Breast epithelium (tissue), 4 donors: ENCODE measurements around the gene ATP6V0E2. TPM values are rescaled to one million over a fixed set of nuclear protein-coding genes. Genes with fewer than 3 reads are reported as not detected.

Source experiments
- DNase-seq, 2 donors: peaks; one replicate each; pipeline ENCODE4 v3.0.0-alpha.2; 2019; ENCODE audit warnings: low spot score in 2 of 2
- H3K27ac ChIP-seq, 2 donors: fragments of 200-600 bp; sonication (generic) in 1 of 2; one replicate each; pipeline ENCODE4 v1.5.1; 2016 to 2019; ENCODE audit warnings: mild to moderate bottlenecking in 1 of 2
- H3K27me3 ChIP-seq, 2 donors: fragments of 200-600 bp; sonication (generic) in 1 of 2; one replicate each; pipeline versions ENCODE4 v1.5.1 to v1.6.0; 2017 to 2019; ENCODE audit warnings: control low read depth in 1 of 2, mild to moderate bottlenecking in 1 of 2
- H3K36me3 ChIP-seq: fragments of 200-600 bp; one replicate; pipeline ENCODE4 v1.5.1; 2019
- H3K4me1 ChIP-seq, 2 donors: fragments of 200-600 bp; sonication (generic); one replicate each; pipeline ENCODE4 v1.5.1; 2016 to 2019; ENCODE audit warnings: control low read depth in 1 of 2
- H3K4me3 ChIP-seq, 3 donors: fragments of 200-600 bp; sonication (generic); 1 replicate in 2 of 3; 2 replicates in 1 of 3; pipeline ENCODE4 v1.5.1; 2016 to 2019; ENCODE audit warnings: mild to moderate bottlenecking in 3 of 3, moderate library complexity in 2 of 3
- H3K9me3 ChIP-seq, 2 donors: fragments of 200-600 bp; sonication (generic) in 1 of 2; one replicate each; pipeline ENCODE4 v1.5.1; 2016 to 2019; ENCODE audit warnings: control low read depth in 1 of 2
- CTCF ChIP-seq, 3 donors: fragments of 450-650 bp; IDR thresholded peaks; one replicate each; pipeline ENCODE4 v1.5.1; 2016 to 2017; ENCODE audit warnings: antibody characterized with exemption in 3 of 3, mild to moderate bottlenecking in 3 of 3, moderate library complexity in 3 of 3
- POLR2A ChIP-seq: fragments of 450-650 bp; IDR thresholded peaks from one replicate; pipeline ENCODE4 v1.6.1; 2016; ENCODE audit warnings: antibody characterized with exemption, mild to moderate bottlenecking, moderate library complexity
- POLR2AphosphoS5 ChIP-seq, 3 donors: sonication (generic); formaldehyde crosslinking; IDR thresholded peaks; one replicate each; pipeline ENCODE4 v1.6.1; 2017; ENCODE audit warnings: antibody characterized with exemption in 3 of 3
- intact Hi-C: fragments of 100-400 bp; cut with DNase I; formaldehyde crosslinking; loops from one replicate; pipeline ENCODE4 v1.15.1; 2023; ENCODE audit warnings: low total_unique reads
- total RNA-seq, 3 donors: library from RNA; depleted of rRNA; stranded (reverse); fragments of >200 nt; gene quantifications; one replicate each; pipeline ENCODE4 v1.1.0, GENCODE V29; 2016

Gene ATP6V0E2
- total RNA-seq, 3 donors from 2014 or later, result 18.4 to 29.2 (median 23.1) TPM

GRCh38 chr7:149871576-149871975 lies 2.2 kb upstream of the ATP6V0E2 start:
- Histone ChIP-seq H3K9me3 (no peaks in the 10 kb centered on the region), H3K27me3 (no peaks in the 10 kb centered on the region), H3K27ac (peak overlapping the region in 1 of 2 donors; percentile 33), H3K4me1 (peaks cover 2 to 7% of the 10 kb centered on the region in 2 donors), H3K36me3 (no peaks in the 10 kb centered on the region), H3K4me3 (no peak overlapping the region)
- intact Hi-C loops, result no loop called here
- TF ChIP-seq CTCF (IDR thresholded peaks at IDR 0.05) (no peak), POLR2AphosphoS5 (IDR thresholded peaks at IDR 0.05) (no peak), POLR2A (no peak)
- DNase-seq, result no peak

DNA sequence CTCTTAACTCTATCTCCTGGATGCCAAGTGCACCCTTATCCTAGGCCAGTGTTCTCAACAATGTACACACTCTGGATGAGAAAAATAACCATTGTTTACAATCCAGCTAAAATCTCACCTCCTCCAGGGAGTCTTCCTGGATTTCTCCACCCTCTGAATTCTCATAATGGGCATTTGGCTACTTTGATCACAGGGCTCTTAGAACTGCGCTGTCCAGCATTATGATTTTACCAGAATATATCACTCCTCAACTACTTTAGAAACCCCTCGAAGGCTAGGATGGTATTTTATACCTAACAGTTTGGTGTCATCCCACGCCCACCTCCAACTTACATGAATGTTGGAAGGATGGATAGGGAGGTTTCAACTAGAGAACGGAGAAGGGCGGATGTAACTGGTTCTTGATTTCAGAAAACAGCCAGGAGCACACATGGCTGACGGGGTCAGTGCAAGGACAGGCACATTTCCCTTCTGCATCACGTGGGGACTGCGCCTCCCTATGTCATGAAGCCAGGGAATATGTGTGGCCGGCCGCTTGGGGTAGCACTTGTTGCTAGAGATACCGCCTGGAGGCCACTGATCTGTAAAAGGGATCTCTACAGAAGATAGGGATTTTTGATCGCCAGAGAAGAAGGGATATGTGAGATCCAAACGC lies 1.2 kb upstream of the ATP6V0E2 start:
- H3K27me3 ChIP-seq, result no peaks in the 10 kb centered on the region
- peak overlapping the region; percentile 76 to 89 (median 85) for H3K4me3 ChIP-seq
- H3K27ac ChIP-seq, result peak overlapping the region; percentile 93 to 94
- H3K4me1 ChIP-seq, result peaks cover 2 to 7% of the 10 kb centered on the region in 2 donors
- TF ChIP-seq POLR2A (no peak), CTCF (IDR thresholded peaks at IDR 0.05) (peak in 2 of 3 donors; percentile 21 to 33), POLR2AphosphoS5 (IDR thresholded peaks at IDR 0.05) (peak; percentile 28 to 70 (median 52))
- no peaks in the 10 kb centered on the region for H3K36me3 ChIP-seq
- intact Hi-C loops, result no loop called here
- no peaks in the 10 kb centered on the region for H3K9me3 ChIP-seq
- DNase-seq, result peak; percentile 70 to 81

DNA sequence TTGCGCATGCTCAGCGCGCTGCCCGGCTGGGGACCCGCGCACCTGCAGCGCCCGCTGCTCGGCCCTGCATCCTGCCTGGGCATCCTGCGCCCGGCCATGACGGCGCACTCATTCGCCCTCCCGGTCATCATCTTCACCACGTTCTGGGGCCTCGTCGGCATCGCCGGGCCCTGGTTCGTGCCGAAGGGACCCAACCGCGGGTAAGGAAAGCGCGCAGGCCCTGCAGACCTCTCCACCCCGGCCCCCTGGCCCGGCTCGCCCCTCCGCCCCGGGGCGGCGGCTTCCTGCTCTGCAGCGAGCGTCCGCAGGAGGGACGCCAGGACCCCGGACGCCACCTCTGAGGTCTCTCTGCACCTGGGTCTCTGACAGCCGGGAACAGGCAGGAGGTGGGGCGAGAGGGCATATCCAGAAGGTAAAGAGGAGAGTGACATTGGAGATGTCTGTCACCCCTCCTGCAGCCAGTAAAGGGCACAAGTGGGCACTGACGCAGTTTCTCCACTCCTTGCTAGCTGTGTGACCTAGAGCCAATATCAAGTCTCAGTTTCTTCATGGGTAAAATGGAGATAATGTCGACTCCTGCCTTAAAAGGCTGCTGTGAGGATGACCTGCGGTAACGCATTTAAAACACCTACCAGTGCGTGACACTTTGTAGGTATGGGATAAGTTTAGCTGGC lies 338 bp downstream of the ATP6V0E2 start:
- Histone ChIP-seq H3K4me3 (peak overlapping the region; percentile 76 to 89 (median 85)), H3K9me3 (no peaks in the 10 kb centered on the region), H3K27ac (peak overlapping the region; percentile 53 to 94), H3K36me3 (no peaks in the 10 kb centered on the region), H3K27me3 (no peaks in the 10 kb centered on the region), H3K4me1 (peaks cover 0 to 2% of the 10 kb centered on the region in 2 donors)
- no peak for TF ChIP-seq CTCF (IDR thresholded peaks at IDR 0.05)
- no peak for TF ChIP-seq POLR2AphosphoS5 (IDR thresholded peaks at IDR 0.05)
- no peak for TF ChIP-seq POLR2A
- intact Hi-C loops, result no loop called here
- DNase-seq, result no peak

DNA sequence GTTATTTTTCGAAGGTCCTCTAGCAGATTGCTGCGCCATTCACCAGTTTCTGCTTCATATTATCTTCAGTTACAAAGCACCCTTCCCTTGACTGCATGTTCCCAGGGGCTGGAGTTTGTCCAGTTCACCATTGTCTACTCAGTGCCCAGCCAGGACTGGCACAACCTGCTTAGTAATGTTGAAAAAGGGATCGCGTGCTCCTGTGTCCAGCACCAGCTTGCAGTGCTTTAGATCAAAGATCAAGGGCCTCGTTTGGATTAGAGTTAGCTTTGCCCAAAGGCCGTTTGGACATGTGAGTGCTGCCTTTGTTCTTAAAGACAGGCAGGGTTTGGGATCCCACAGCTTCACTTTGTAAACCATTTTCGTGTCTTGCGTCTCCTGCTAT lies 867 bp downstream of the ATP6V0E2 start:
- peak in 1 of 2 donors; percentile 50 for DNase-seq
- no peaks in the 10 kb centered on the region for H3K9me3 ChIP-seq
- H3K4me3 ChIP-seq, result peak overlapping the region in 2 of 3 donors; percentile 85 to 89
- no peaks in the 10 kb centered on the region for H3K36me3 ChIP-seq
- TF ChIP-seq POLR2AphosphoS5 (IDR thresholded peaks at IDR 0.05) (no peak), POLR2A (no peak), CTCF (IDR thresholded peaks at IDR 0.05) (no peak)
- H3K27ac ChIP-seq, result no peak overlapping the region
- intact Hi-C loops, result no loop called here
- no peaks in the 10 kb centered on the region for H3K27me3 ChIP-seq
- H3K4me1 ChIP-seq, result peaks cover 0 to 2% of the 10 kb centered on the region in 2 donors

- intact Hi-C loops, result no loop called here
- Histone ChIP-seq H3K27me3 (no peaks in the 10 kb centered on the region), H3K27ac (no peak overlapping the region), H3K4me3 (no peak overlapping the region), H3K9me3 (no peaks in the 10 kb centered on the region), H3K36me3 (no peaks in the 10 kb centered on the region), H3K4me1 (peaks cover 0 to 2% of the 10 kb centered on the region in 2 donors)
- TF ChIP-seq CTCF (IDR thresholded peaks at IDR 0.05), result no peak
- TF ChIP-seq POLR2A, result no peak
- no peak for TF ChIP-seq POLR2AphosphoS5 (IDR thresholded peaks at IDR 0.05)
- no peak for DNase-seq
Measured at GRCh38 chr7:149875396-149875795, 1.6 kb downstream of the ATP6V0E2 start.
